Astrocyte (in vitro differentiated cells and primary cell): Measurements from ENCODE around the gene MYO1E.

ENCODE experiments used
- CTCF ChIP-seq: IDR thresholded peaks from 2 replicates; pipeline ENCODE4 v1.5.1; 2011; ENCODE audit warnings: low read depth, mild to moderate bottlenecking, inconsistent platforms, low read length, moderate library complexity; ENCODE audit not compliant: insufficient read depth
- EZH2 ChIP-seq: IDR thresholded peaks from 2 replicates; pipeline ENCODE4 v1.6.1; 2012; ENCODE audit warnings: mild to moderate bottlenecking, low read length, inconsistent platforms; ENCODE audit not compliant: insufficient read depth

GRCh38 chr15:59218710-59219109 lies 154.0 kb downstream of the MYO1E start:
- TF ChIP-seq CTCF (no peak), EZH2 (no peak)
